GM13977 (cell line): Measurements from ENCODE around the gene GANC.
A peak's percentile ranks its signal among the peaks of the same experiment; 100 is the strongest.

Experiments used
- DNase-seq: peaks from one replicate; pipeline ENCODE4 v3.0.0; 2012; ENCODE audit warnings: low spot score
- in situ Hi-C: fragments of 300-500 bp; cut with MboI; formaldehyde crosslinking; loops from one replicate; pipeline ENCODE4 v1.12.0; 2022; ENCODE audit warnings: low sequenced_read_pairs, low pct_unique_long_range_greater_than_20kb, mixed read lengths, inconsistent platforms; ENCODE audit not compliant: unreplicated experiment
- TF ChIP-seq, protein P1 (sequence below): IDR thresholded peaks from 2 replicates; pipeline ENCODE4 v1.5.1; 2012; ENCODE audit warnings: mild to moderate bottlenecking, control low read depth; ENCODE audit not compliant: insufficient read depth; ENCODE audit errors: extremely low read depth, missing control alignments

Gene GANC

DNA sequence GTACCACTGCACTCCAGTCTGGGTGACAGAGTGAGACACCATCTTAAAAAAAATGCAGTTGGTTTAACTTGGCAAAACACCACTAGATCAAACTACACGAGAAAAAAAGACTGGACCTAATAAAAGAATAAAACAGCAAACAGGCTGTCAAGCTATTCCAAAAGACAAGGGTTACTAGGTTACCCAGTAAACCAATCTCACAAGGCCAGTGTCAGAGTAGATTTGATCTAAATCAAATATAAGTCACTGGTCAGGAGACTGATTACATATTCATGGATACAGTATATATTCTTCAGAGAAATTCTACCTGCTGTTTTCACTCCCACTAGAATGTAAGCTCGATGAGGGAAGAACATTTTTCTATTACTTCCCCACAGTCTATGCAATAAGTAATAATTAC lies 2.5 kb upstream of the GANC start:
- in situ Hi-C loops = no loop called here
- TF ChIP-seq, protein P1, sequence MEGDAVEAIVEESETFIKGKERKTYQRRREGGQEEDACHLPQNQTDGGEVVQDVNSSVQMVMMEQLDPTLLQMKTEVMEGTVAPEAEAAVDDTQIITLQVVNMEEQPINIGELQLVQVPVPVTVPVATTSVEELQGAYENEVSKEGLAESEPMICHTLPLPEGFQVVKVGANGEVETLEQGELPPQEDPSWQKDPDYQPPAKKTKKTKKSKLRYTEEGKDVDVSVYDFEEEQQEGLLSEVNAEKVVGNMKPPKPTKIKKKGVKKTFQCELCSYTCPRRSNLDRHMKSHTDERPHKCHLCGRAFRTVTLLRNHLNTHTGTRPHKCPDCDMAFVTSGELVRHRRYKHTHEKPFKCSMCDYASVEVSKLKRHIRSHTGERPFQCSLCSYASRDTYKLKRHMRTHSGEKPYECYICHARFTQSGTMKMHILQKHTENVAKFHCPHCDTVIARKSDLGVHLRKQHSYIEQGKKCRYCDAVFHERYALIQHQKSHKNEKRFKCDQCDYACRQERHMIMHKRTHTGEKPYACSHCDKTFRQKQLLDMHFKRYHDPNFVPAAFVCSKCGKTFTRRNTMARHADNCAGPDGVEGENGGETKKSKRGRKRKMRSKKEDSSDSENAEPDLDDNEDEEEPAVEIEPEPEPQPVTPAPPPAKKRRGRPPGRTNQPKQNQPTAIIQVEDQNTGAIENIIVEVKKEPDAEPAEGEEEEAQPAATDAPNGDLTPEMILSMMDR = no peak
- no peak for DNase-seq

DNA sequence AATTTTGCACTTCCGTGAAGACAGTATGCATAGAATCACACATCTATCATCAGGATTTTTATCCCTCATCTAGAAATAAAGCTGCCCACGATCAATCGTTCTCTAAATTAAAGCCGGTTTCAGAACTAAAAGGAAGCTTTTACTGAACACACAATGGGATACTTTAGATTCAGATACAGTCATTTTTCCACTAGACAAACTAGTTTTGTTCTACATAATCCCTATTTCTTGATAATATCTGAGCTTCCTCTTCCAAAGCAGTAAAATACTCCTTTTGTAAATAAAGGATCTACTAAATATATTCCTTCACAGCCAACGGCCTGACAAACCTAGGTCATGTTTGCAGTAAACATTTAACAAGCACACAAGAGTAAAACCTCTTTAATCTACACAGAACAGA lies 2.0 kb upstream of the GANC start:
- TF ChIP-seq, protein P1 = no peak
- in situ Hi-C loops = no loop called here
- DNase-seq = no peak

DNA sequence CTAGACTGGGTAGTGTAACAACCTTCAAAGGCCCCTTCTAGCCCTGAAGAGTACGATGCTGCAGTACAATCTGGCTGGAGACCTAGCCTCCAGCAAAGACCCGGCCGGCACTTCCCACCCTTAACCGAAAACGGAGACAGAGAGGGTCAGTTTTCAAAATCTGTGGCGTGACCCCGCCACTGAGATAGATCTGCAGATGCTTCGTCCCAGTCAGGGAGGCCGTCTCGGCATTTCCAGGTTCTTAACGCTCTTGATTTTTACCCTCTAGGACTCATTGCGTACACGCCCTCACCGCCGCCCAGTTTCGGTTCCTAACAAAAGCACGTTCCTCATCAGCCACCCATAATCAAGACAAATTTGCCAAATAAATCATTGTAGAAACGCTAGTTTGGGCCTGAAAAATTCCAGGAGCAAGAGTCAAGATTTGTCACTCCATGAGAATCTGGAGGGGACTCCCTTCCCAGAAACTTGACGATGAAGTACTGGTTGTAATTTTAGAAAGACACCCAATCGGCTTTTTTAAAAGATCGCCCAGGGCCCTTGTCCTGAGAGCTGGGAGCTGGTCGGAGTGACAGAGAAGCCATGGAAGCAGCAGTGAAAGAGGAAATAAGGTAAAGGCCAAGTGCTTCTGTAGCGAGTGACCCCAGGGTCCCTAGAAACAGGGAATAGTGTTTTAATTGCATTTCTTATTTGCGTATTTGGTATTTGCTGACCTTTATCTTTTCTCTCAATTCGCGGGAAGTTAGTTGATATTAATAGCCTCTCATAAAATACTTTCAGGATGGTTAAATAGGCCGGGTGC lies 1.1 kb downstream of the GANC start:
- in situ Hi-C loops = no loop called here
- peak; percentile 42 for DNase-seq

DNA sequence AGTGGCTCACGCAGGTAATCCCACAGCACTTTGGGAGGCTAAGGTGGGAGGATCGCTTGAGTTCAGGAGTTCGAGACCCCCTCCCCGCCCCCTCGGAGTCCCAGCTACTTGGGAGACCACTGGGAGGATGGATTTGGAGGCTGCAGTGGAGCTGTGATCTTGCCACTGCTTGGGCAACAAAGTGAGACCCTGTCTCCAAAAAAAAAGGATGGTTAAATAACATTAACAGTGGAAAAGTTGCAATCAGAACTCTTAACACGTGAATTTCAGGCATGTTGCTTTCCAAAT lies 1.6 kb downstream of the GANC start:
- no peak for DNase-seq
- TF ChIP-seq, protein P1 = no peak
- in situ Hi-C loops = no loop called here

More for the DNA sequence above, 1.1 kb downstream of the GANC start:
- TF ChIP-seq, protein P1 = no peak

DNA sequence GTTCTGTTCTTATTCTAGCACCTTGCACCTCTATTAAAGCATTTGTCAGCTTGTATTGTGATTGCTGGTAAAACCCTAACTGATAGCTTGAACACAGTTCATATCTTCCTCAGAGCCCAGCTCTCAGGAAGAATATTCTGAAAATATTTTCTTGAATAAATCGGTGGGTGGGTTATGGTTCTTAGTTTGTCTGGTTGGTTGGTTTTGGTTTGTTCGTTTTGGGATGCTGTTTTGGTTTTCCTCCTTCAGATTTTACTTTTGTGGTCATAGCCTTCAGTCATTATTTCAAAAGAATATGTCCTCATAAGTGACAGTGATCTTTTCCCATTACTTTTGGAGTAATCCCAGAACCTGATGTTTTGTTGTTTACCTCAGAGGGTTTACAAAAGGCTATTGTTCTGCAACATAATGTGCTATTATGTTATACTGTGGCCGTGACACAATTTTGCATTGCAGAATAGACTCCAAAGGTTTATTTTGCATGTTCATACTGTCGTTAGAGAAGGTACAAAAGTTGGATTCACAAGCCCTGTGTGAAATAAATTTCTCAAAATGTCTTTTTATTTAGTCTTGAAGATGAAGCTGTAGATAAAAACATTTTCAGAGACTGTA lies 2.9 kb downstream of the GANC start:
- no peak for DNase-seq
- TF ChIP-seq, protein P1 = no peak
- in situ Hi-C loops = no loop called here

DNA sequence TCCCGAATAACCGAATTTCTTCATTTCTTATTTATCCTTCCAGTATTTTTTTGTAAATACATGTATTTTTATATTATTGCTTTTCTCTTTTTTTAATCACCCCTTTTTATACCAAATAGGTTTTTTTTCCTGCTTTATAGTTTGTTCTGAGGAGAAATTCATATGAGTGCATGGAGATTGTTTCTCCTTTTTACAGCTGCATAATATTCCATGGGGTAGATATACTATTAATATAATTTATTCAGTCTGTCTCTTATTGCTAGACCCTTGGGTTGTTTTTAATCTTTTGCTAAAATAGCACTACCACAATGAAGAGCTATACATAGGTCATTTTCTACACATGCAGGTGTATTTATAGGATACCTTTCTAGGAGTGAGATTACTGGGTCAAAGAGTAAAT lies 3.8 kb downstream of the GANC start:
- DNase-seq = no peak
- in situ Hi-C loops = no loop called here
- TF ChIP-seq, protein P1 = no peak
